ENCODE data around the gene NPIPB8. TPM values are rescaled to one million over a fixed set of nuclear protein-coding genes. Genes with fewer than 3 reads are reported as not detected.
A peak's percentile ranks its signal among the peaks of the same experiment; 100 is the strongest.

NPIPB8 gene
- total and polyA plus RNA-seq, 2 of the 13 experiments (the other 11 are each of a cell fraction or from before 2014, with no cell fraction given) = 0.49 to 2.3 TPM

DNA sequence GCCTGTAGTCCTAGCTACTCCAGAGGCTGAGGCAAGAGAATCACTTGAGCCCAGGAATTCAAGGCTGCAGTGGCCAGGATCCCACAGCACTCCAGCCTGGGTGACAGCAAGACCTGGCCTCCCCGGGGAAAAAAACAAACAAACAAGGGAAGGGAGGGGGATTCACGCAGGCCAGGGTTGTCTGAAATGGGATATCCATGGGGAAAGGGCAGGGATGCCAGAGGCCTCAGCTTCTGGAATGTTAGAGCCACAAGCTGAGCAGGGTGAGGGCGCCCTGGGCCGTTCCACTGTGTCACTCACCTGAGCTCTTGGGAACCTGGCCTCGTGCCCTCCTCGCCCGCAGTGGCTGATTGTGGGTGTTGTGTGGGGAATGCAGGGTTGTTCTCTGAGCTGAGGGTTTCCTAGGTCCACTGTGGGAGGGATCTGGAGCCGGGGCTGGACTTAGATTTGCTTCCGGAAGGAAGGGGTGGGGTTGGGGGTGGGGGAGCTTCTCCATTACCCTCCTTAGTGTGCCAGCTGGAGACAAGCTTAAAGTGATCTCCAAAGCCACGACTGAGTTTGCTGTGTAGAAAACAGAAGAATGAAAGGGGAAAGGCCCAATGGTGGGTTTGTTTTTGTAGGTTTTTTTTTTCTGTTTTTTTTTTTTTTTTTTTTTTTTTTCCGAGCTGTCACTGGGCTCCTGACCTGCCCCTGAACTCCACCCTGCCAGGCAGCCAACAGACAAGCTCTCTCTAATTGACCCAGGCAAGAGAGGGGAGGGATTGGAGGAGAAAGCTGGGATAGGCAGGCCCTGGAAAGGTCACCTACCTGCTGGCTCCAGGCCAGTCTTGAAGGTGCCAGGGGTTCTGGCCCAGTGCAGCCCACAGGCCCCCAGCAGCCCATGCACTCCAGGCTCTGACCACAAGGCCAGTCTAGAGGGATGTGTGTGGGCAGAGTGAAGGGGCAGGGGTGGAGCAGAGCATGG lies 28.0 kb upstream of the NPIPB8 start, which contains the start of gene SULT1A1 (continued):
- TF ChIP-seq SMARCC2 (IDR thresholded peaks at IDR 0.05) = no peak
- TF ChIP-seq ZNF205 (CRISPR knock-in tag; IDR thresholded peaks at IDR 0.05) = 0 out of 2 replicates have a peak, but pooled peaks have one; percentile 64
- TF ChIP-seq, protein P1, sequence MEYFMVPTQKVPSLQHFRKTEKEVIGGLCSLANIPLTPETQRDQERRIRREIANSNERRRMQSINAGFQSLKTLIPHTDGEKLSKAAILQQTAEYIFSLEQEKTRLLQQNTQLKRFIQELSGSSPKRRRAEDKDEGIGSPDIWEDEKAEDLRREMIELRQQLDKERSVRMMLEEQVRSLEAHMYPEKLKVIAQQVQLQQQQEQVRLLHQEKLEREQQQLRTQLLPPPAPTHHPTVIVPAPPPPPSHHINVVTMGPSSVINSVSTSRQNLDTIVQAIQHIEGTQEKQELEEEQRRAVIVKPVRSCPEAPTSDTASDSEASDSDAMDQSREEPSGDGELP (IDR thresholded peaks at IDR 0.05; ENCODE audit: borderline replicate concordance, low read depth) = peak; percentile 62; the same call in 1 of the 2 replicates
- TF ChIP-seq STAT5B (CRISPR knock-in tag; IDR thresholded peaks at IDR 0.05) = no peak
- peak; percentile 91 for TF ChIP-seq POLR2G (IDR thresholded peaks at IDR 0.05; ENCODE audit: low read depth, low read length)
- no peak for TF ChIP-seq ZNF773 (CRISPR knock-in tag; IDR thresholded peaks at IDR 0.05; ENCODE audit: borderline replicate concordance)
- TF ChIP-seq, protein P2, sequence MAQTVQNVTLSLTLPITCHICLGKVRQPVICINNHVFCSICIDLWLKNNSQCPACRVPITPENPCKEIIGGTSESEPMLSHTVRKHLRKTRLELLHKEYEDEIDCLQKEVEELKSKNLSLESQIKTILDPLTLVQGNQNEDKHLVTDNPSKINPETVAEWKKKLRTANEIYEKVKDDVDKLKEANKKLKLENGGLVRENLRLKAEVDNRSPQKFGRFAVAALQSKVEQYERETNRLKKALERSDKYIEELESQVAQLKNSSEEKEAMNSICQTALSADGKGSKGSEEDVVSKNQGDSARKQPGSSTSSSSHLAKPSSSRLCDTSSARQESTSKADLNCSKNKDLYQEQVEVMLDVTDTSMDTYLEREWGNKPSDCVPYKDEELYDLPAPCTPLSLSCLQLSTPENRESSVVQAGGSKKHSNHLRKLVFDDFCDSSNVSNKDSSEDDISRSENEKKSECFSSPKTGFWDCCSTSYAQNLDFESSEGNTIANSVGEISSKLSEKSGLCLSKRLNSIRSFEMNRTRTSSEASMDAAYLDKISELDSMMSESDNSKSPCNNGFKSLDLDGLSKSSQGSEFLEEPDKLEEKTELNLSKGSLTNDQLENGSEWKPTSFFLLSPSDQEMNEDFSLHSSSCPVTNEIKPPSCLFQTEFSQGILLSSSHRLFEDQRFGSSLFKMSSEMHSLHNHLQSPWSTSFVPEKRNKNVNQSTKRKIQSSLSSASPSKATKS (CRISPR knock-in tag; IDR thresholded peaks at IDR 0.05) = no peak
- no peak for TF ChIP-seq ATRX (CRISPR knock-in tag; IDR thresholded peaks at IDR 0.05; ENCODE audit: borderline replicate concordance)
- peak; percentile 89 for TF ChIP-seq ZFX (CRISPR knock-in tag; IDR thresholded peaks at IDR 0.05; ENCODE audit: low read depth)
- TF ChIP-seq DBP (CRISPR knock-in tag; IDR thresholded peaks at IDR 0.05; ENCODE audit: not compliant biosample characterization) = no peak
- TF ChIP-seq, protein P3, sequence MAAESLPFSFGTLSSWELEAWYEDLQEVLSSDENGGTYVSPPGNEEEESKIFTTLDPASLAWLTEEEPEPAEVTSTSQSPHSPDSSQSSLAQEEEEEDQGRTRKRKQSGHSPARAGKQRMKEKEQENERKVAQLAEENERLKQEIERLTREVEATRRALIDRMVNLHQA (CRISPR knock-in tag; IDR thresholded peaks at IDR 0.05) = no peak
- no peak for TF ChIP-seq SIN3B (IDR thresholded peaks at IDR 0.05; ENCODE audit: low read length)
- no peak for TF ChIP-seq NCOA5 (CRISPR knock-in tag; IDR thresholded peaks at IDR 0.05)
- peak; percentile 33; the same call in 1 of the 2 replicates for TF ChIP-seq MIER2 (CRISPR knock-in tag; IDR thresholded peaks at IDR 0.05)
- TF ChIP-seq HHEX (CRISPR knock-in tag; IDR thresholded peaks at IDR 0.05) = no peak
- TF ChIP-seq KMT2A (CRISPR knock-in tag; IDR thresholded peaks at IDR 0.05) = no peak
- TF ChIP-seq, protein P4, sequence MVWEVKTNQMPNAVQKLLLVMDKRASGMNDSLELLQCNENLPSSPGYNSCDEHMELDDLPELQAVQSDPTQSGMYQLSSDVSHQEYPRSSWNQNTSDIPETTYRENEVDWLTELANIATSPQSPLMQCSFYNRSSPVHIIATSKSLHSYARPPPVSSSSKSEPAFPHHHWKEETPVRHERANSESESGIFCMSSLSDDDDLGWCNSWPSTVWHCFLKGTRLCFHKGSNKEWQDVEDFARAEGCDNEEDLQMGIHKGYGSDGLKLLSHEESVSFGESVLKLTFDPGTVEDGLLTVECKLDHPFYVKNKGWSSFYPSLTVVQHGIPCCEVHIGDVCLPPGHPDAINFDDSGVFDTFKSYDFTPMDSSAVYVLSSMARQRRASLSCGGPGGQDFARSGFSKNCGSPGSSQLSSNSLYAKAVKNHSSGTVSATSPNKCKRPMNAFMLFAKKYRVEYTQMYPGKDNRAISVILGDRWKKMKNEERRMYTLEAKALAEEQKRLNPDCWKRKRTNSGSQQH (CRISPR knock-in tag; IDR thresholded peaks at IDR 0.05; ENCODE audit: low read depth) = peak; percentile 72; the same call in 1 of the 2 replicates
- no peak for TF ChIP-seq ZNF530 (CRISPR knock-in tag; IDR thresholded peaks at IDR 0.05; ENCODE audit: low read depth)
- peak; percentile 80; the same call in 1 of the 2 replicates for TF ChIP-seq GATA4 (IDR thresholded peaks at IDR 0.05; ENCODE audit: borderline replicate concordance, low read depth)
- peak; percentile 20 for TF ChIP-seq RBM39 (IDR thresholded peaks at IDR 0.05; ENCODE audit: low read depth, low read length, poor library complexity, severe bottlenecking)
- TF ChIP-seq JUND (CRISPR knock-in tag; IDR thresholded peaks at IDR 0.05) = peak; percentile 68; the same call in 1 of the 2 replicates
- 0 out of 2 replicates have a peak, but pooled peaks have one; percentile 76 for TF ChIP-seq ZNF572 (CRISPR knock-in tag; IDR thresholded peaks at IDR 0.05)
- no peak for TF ChIP-seq GTF2F1 (IDR thresholded peaks at IDR 0.05; ENCODE audit: low read length)

All from HepG2 (cell line).